ENCODE results near the gene TWF2.

Gene TWF2

GRCh38 chr3:52216585-52217408, 22.2 kb downstream of the TWF2 start:
- Histone ChIP-seq H3K4me1 (ENCODE audit: insufficient read depth, low read length, poor library complexity, severe bottlenecking) (peaks cover 48% of the 10 kb centered on the region), H3K36me3 (ENCODE audit: insufficient read depth, low read length) (peaks cover 38% of the 10 kb centered on the region; the same call in 1 of the 2 replicates), H3F3A (ENCODE audit: low read depth) (peaks cover 13% of the 10 kb centered on the region; the same call in 1 of the 2 replicates), H3K9ac (ENCODE audit: low read depth, low read length, poor library complexity, severe bottlenecking) (peak overlapping the region; percentile 70), H3K9me2 (replicated peaks; ENCODE audit: low read depth, low read length) (no peaks in the 10 kb centered on the region), H2AFZ (ENCODE audit: low read length) (no peak overlapping the region), H3K9me3 (ENCODE audit: insufficient read depth, low read depth, low read length) (no peaks in the 10 kb centered on the region), H3K27me3 (ENCODE audit: insufficient read depth, low read length, poor library complexity, severe bottlenecking) (no peaks in the 10 kb centered on the region), H4K20me1 (ENCODE audit: insufficient read depth, low read length, poor library complexity, severe bottlenecking) (no peaks in the 10 kb centered on the region), H3K4me2 (ENCODE audit: low read depth, low read length, poor library complexity, severe bottlenecking) (peak overlapping the region; percentile 98), H3K79me2 (ENCODE audit: insufficient read depth, low read length) (peaks cover 18% of the 10 kb centered on the region), H3K4me3 (ENCODE audit: low read length, poor library complexity, severe bottlenecking) (peak overlapping the region; percentile 74)
- TF ChIP-seq EZH2phosphoT487 (IDR thresholded peaks at IDR 0.05; ENCODE audit: borderline replicate concordance) (no peak), CTCF (conservative IDR thresholded peaks at IDR 0.05; ENCODE audit: low read length) (no peak)

GRCh38 chr3:52215351-52215750, 23.6 kb downstream of the TWF2 start:
- Histone ChIP-seq H3K9ac (ENCODE audit: low read depth, low read length, poor library complexity, severe bottlenecking) (no peak overlapping the region), H3K4me2 (ENCODE audit: low read depth, low read length, poor library complexity, severe bottlenecking) (no peak overlapping the region), H3K36me3 (ENCODE audit: insufficient read depth, low read length) (peaks cover 52% of the 10 kb centered on the region; the same call in 1 of the 2 replicates), H3K4me3 (ENCODE audit: low read length, poor library complexity, severe bottlenecking) (no peak overlapping the region), H3K9me2 (replicated peaks; ENCODE audit: low read depth, low read length) (no peaks in the 10 kb centered on the region), H3F3A (ENCODE audit: low read depth) (peaks cover 13% of the 10 kb centered on the region; the same call in 1 of the 2 replicates), H3K27me3 (ENCODE audit: insufficient read depth, low read length, poor library complexity, severe bottlenecking) (no peaks in the 10 kb centered on the region), H2AFZ (ENCODE audit: low read length) (no peak overlapping the region), H3K79me2 (ENCODE audit: insufficient read depth, low read length) (peaks cover 5% of the 10 kb centered on the region; the same call in 1 of the 2 replicates), H3K9me3 (ENCODE audit: insufficient read depth, low read depth, low read length) (no peaks in the 10 kb centered on the region), H3K4me1 (ENCODE audit: insufficient read depth, low read length, poor library complexity, severe bottlenecking) (peaks cover 34% of the 10 kb centered on the region), H4K20me1 (ENCODE audit: insufficient read depth, low read length, poor library complexity, severe bottlenecking) (no peaks in the 10 kb centered on the region)
- TF ChIP-seq EZH2phosphoT487 (IDR thresholded peaks at IDR 0.05; ENCODE audit: borderline replicate concordance) (no peak), CTCF (conservative IDR thresholded peaks at IDR 0.05; ENCODE audit: low read length) (no peak)

- Histone ChIP-seq H3K9ac (ENCODE audit: low read depth, low read length, poor library complexity, severe bottlenecking) (no peak overlapping the region), H3K4me3 (ENCODE audit: low read length, poor library complexity, severe bottlenecking) (no peak overlapping the region), H3K79me2 (ENCODE audit: insufficient read depth, low read length) (peaks cover 5% of the 10 kb centered on the region), H3K9me3 (ENCODE audit: insufficient read depth, low read depth, low read length) (no peaks in the 10 kb centered on the region), H3K27me3 (ENCODE audit: insufficient read depth, low read length, poor library complexity, severe bottlenecking) (no peaks in the 10 kb centered on the region), H3K4me1 (ENCODE audit: insufficient read depth, low read length, poor library complexity, severe bottlenecking) (peaks cover 26% of the 10 kb centered on the region), H3K36me3 (ENCODE audit: insufficient read depth, low read length) (peaks cover 66% of the 10 kb centered on the region), H4K20me1 (ENCODE audit: insufficient read depth, low read length, poor library complexity, severe bottlenecking) (no peaks in the 10 kb centered on the region), H3K4me2 (ENCODE audit: low read depth, low read length, poor library complexity, severe bottlenecking) (no peak overlapping the region), H2AFZ (ENCODE audit: low read length) (no peak overlapping the region), H3F3A (ENCODE audit: low read depth) (peaks cover 13% of the 10 kb centered on the region; the same call in 1 of the 2 replicates), H3K9me2 (replicated peaks; ENCODE audit: low read depth, low read length) (no peaks in the 10 kb centered on the region)
- TF ChIP-seq CTCF (conservative IDR thresholded peaks at IDR 0.05; ENCODE audit: low read length) (no peak), EZH2phosphoT487 (IDR thresholded peaks at IDR 0.05; ENCODE audit: borderline replicate concordance) (no peak)
These were observed 25.1 kb downstream of the TWF2 start for GRCh38 chr3:52213901-52214300.
